Central memory CD4-positive, alpha-beta T cell (primary cell): Measurements from ENCODE around the gene TMOD1.

ENCODE experiments used
- DNase-seq: peaks from one replicate; pipeline ENCODE4 v3.0.0; 2022

TMOD1 gene

DNA sequence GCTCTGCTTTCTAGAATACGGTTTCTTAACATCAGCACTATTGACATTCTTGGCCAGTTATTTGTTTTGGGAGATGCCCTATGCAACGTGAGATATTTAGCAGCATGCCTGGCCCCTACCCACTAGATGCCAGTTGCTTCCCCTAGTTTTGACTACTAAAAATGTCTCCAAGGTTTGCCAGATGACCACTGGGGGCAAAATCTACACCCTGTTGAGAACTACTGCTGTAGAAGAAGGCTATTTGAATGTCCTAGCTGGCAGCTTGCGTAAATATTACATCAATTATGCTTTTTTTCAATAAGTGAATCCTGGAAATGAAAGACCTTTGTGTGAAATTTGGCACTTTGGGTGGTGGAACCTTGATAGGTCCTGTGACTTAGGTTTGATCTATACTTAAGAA, 137.2 kb downstream of the TMOD1 start:
- no peak for DNase-seq

DNA sequence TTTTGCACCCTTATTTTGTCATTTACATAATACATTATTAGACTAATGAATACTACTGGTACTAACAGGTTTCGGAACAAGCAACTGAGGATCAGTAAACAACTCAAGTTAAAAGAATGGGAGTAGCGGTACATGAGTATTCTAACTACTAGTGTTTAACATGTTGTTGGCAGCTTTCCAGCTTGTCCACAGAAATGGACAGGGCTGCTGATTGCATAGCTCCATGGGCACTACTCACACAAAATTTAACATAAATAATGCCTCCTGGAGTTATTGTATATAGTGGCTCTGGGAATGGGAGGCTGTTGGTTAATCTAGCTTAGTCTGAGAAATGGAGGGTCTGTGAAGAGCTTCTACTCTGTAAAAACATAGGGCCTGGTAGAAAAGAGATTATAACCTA, 138.9 kb downstream of the TMOD1 start:
- no peak for DNase-seq

DNA sequence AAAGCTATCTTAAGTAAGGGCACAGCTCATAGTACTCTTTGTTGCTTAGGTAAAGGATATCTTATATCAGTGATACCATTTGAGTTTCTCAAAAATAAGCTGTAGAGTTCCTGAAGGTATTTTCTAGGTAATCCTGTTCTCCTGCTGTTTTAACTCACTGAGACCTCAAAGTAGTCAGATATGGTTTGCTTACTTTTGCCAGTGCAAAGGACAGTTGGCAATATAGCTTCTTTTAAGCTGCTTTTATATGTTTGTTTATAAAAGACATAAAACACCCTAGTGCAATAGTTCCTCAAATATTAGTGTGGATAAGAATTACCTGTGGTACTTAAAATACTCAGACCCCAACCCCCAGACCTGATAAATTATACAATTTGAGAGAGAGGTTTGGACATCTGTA, 144.3 kb downstream of the TMOD1 start:
- DNase-seq = no peak

DNA sequence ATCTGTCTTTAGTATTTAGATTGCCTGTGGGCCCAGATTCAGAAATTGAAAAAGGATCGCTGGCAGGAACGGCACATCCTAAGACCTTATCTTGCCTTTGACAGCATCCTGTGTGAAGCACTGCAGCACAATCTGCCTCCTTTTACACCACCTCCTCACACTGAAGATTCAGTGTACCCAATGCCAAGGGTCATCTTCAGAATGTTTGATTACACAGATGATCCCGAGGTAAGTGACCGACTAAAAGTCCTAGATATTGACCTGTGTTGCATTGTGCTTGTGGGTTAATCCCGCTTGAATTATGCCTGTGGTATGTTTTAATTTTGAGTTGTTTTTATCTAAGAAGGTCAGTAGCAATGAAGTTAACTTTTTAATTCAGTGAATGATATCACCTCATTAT, 146.5 kb downstream of the TMOD1 start:
- DNase-seq = no peak
